HG02798 (cell line): Measurements from ENCODE around the gene NPDC1.

Experiments used
- ATAC-seq: cut with Tn5 transposase; IDR thresholded peaks from one replicate; pipeline ENCODE4 v1.9.1; 2021; ENCODE audit warnings: mild to moderate bottlenecking; ENCODE audit not compliant: unreplicated experiment, poor library complexity

Gene NPDC1

DNA sequence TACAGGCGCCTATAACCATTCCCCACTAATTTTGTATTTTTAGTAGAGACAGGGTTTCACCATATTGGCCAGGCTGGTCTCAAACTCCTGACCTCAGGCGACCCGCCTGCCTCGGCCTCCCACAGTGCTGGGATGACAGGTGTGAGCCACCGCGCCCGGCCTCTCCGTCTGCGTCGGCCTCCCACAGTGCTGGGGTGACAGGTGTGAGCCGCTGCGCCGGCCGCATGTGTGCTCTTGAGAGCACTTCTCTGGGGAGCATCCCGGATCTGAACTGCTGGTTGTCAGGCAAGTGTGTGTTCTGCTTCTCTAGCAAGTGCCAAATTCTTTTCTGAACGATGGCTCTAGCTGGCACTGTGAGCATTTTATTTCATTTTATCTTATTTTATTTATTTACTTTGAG, 11.6 kb upstream of the NPDC1 start:
- ATAC-seq = no peak

DNA sequence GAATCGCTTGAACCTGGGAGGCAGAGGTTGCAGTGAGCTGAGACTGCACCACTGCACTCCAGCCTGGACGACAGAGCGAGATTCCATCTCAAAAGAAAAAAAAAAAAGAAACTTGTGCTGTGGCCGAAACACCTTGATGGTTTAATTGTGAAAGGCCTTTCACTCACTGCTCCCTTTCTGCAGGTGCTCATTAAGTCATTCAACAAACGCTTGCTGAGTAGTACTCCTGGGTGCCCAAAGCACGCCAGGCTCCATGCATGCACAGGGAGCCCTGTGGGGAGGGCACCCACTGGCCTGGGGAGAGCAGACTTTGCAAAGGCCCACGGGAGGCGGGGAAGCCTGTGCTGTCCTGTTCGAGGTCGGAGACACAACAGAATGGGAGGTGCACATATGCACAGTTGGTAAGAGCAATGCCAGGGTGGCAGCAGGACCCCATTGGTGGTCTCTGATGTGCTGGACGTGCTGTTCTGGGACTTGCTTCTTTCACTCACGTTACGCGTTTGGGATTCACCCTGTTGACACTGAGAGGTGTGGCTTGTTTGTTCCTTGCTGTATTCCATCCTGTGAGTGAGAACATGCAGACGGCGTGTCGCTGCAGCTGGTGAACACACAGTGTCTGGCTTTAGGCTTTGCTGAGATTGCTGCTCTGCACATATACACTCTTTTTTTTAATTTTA, 10.9 kb upstream of the NPDC1 start:
- ATAC-seq = no peak

DNA sequence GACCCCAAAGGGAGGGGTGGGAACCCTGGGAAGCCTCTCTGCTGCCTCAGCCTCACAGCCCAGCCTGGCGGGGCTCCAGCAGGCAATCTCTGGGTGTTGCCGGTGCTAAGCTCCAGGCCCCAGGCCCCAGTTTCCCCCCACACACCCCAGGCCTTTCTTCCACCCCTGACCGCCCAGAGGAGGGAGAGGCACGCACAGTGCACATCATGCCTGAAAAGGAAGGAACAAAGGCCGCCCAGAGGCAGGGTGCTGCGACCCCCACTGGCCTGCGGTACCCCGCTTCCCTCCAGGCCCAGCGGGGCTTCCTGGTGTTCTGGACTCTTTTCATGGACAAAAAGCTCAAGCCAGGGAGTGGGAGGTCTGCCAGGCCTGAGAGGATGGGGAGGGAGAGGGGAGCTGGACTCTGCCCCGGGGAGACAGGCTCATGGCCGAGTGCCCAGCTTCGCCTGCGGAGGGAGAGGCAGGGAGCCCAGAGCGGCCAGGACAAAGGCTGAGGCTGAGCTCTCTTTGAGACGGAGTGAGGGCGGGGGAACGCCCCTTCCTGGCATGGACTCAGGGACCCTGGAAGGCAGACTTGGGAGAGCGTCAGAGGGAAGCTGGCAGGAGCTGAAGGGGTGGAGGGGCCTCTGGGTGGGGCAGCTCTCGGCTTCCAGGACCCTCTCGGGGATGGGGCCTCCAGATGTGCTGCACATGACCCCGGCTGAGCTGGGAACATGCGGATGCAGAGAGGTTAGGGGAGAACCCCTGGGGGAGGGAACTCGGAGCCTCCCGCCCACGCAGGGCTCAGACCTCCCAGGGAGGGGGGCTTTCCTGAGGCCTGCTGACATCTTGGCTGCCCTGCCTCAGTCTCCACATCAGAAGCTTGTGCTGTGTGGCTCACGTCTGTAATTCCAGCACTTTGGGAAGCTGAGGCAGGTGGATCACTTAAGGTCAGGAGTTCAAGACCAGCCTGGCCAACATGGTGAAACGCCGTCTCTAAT, 9.7 kb upstream of the NPDC1 start:
- no peak for ATAC-seq

DNA sequence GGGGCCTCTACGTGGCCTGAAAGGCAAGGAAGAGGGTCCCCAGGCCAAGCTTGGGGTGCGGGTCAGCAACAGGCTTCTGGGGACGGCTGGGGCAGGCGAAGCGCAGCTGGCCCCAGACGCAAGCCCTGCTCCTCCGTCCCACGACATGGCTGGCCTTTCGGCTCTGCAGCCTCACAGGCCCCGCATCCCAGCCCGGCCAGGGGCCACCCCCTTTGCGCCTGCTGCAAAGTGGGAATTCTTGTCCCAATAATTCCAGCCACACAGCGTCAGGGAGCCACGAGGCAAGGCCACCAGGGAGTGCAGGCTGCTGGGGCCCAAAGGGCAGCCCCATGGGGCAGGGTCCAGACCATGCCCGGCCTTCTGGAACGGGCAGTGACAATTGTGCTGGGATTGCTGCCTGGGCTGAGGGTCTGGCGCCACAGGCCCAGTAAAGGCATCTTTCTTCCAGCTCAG, 9.0 kb upstream of the NPDC1 start:
- no peak for ATAC-seq

DNA sequence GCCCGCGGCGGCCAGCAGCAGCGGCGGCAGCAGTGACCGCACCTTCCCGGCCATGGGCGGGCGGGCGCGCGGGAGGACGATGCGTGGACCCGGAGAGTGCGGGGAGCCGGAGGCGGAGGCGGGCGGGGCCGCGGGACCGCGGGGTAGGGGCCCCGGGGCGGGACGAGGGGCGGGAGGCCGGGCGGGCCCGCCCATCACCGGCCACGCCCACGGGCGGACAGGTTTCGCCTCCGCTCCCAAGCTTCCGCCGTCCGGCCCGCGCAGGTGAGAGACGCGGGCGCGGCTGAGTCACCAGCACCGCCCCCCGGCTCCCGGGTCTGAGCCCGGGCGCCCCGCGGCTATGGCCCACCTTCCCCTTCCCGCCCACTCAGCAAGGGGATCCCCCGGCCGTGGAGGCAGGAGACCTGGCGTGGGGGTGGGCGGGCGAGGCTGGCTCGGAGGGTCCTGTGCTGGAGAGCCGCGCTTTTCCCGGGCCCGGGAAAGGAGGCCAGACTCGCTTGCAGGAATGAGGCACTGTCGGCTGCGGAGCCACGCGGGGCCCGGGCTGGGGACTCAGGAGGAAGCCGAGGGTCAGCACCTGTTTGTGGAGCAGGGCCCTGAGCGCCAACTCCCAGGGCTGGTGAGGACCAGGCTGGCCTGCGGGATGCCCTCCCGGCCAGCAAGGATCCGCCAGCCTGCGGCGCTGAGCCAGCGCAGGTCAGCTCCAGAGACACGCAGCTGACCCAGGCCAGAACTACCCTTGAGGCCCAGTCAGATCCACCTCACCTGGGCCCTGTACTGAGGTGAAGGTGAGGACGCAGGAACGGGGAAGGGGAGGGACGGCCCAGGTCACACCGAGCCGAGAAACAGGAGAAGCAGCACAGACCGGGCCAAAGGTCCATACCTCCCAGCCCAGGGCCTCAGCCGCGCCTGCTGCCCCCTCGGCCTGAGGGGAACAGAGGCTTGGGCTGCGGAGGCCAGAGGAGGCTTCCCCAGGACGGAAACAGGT, 8.3 kb upstream of the NPDC1 start, which contains the start of gene ENTPD2:
Gene ENTPD2, minus strand, starts transcription at position 118 of the 988 bp plus-strand sequence. Its CDS starts 64 bp downstream, at position 54.
- no peak for ATAC-seq

DNA sequence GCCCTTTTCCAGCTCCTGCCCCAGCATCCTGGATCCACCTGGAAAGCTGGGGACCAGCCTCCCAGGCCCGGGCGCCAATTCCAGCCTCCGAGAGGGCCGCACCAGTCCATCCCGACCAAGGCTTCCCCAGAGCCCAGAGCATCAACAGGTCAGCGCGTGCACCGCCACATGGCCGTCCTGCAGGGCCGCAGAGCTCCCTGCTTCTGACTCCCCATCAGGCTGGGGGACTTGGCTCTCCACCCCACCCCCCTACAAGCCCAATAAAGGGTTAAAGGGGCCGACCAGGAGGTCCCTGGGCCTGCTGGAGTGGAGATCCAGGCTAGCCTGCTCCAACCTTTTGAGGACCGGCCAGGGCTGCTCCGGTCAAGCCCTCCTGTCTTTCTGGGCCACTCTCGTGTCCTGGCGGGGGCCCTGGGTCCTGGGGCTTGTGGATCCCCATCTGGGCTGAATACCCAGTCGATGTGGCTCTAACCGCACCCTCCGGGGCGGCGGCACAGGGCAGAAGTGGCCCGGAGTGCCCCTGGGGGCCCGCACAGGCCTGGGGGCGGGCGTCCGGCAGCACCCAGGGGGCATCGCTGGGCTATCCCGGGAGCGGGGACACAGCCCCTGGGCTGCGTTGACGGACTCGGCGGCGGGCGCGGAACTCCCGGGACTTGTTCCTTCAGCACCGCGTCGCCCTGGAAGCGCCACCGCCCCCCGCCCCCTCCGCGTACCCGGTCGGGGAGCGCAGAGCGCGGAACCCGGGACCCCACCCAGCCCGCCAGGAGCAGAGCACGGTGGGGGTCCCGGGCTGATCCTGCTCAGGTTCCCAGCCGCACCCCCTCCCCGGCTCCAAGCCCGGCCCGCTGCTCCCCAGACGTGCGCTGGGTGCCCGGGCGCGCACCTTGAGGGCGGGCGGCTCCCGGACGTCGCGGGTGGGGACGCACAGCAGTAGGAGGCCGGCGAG, 7.3 kb upstream of the NPDC1 start:
- no peak for ATAC-seq

DNA sequence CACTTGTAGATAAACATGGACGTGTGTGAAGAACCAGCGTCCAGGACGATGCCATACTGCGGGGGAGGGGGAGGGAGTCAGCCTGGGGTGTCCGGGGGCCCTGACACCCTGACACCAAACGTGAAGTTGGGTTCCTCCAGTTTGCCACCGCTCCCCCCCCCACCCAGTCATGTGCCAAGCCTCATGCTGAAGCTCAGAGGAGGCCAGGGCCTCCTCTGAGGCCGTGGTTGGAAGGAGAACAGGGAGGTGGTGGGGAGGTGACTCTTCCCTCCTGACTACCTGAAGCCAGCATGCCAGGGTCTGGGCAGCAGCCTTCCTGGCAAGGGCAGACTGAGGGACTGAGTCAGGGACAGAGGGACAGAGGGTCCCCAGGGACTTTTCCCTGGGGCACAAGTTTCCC, 6.3 kb upstream of the NPDC1 start:
- ATAC-seq = no peak

DNA sequence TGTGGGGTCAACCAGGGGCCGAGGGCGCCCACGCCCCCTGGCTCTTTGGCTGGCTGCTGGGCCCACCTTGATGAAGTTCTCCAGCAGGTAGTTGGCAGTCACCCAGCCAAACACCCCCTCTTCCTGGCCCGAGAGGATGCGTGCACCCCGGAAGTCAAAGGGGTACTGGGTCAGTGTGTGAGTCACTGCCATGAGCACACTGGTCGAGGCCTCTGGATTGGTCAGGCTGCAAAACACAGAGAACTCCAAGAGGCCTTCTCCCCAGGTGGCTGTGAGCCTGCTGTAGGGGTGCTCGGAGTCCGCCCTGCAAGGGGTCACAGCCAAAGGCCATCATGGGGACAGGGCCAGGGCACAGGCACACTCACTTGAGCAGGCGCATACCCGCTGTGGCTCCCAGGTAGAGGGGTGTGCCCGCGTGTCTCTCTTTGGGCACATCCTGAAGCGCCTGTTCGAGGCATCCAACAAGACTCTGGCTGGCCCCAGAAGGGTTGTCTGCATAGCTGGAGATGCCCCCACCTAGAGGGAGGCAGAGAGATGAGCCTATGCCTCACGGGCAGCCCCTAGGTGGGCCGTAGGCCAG, 5.3 kb upstream of the NPDC1 start:
- ATAC-seq = no peak

DNA sequence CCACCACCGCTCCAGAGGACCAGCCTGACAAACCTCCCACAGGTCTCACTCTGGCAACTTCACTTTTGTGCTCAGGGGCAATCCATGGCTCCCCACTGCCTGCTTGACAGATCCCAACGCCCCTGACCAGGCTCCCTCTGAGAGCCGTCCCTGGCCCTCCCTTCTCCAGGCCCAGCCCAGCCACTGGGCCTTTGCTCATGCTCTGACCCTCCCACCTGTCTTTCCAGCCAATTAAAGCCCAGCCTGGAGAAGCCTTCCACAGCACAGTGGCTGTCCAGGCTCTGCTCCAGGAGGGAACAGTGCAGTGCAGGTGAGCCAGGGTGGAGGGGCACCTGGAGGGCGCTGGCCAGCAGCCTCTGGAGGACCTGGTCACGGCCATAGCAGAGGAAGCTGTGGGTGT, 4.6 kb upstream of the NPDC1 start:
- no peak for ATAC-seq

DNA sequence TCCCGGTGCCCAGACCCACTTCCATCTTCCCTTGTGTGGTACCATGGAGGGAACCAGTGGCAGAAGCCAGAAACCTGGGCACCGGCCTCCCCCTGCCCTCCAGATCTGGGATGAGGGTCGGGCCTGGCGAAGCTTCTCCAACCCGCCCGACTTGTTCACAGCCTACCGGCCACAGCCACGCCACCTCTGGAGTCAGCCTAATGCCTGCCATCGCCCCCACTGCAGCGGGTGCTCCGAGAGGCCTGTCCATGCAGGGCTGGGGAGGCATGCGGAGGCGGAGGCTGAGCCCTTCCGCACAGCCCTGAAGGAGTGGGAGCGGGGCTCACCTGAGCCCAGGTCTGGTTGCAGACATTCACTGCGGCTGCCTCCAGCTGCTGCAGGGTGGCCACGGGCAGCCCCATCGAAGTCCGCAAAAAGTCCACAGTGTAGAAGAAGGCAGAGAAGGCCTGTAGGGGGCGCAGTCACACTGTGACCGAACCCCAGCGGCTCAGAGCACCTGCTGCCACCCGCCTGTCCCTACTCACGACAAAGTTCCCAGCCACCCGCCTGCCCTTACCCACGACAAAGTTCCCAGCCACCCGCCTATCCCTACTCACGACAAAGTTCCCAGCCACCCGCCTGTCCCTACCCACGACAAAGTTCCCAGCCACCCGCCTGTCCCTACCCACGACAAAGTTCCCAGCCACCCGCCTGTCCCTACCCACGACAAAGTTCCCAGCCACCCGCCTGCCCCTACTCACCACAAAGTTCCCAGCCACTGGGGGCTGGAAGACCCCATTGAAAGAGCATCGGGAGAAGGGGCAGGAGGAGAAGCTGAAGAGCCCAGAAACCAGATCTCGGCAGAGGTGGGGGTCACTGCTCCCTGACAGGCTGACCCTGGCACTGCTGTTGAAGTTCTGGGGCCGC, 3.8 kb upstream of the NPDC1 start:
- ATAC-seq = no peak

DNA sequence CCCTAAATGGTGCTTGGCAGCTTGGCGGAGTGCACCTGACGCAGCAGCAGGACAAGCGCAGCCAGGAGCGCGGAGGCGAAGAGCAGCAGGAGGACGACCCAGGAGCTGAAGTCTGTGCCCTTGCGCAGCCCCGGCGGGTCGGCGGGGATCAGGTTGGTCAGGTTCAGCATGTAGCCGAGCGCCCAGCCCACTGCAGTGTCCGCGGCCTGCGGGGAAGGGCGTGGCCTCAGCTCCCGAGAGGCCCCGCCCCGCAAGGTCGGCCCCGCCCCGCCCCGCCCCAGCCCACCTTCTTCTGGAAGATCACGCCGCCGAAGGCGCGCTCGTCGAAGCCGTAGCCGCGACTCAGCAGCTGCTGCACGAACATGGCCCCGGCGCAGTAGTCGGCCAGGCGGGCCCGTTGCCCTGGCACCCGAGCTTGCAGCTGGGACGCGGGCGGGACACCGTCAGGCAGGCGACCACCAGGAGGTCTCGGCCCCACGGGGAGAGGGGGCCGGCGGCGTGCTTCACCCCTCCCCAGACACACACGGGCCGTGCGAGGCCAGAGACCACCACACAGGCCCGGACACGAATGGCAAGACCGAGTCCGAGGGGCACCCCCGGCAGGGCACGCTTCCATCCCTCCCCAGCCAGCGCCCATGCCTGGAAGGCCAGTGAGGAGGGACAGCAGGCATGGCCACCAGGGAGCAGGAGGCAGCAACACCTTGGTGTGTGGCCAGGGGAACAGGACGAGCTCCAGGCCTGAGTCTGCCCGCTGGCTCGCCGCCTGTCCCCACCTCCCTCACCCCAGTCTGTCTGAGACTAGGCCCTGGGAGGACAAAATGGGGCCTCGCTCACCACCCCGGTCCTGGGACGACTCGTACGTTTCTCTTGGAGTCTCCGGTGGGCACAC, 2.9 kb upstream of the NPDC1 start:
- no peak for ATAC-seq

DNA sequence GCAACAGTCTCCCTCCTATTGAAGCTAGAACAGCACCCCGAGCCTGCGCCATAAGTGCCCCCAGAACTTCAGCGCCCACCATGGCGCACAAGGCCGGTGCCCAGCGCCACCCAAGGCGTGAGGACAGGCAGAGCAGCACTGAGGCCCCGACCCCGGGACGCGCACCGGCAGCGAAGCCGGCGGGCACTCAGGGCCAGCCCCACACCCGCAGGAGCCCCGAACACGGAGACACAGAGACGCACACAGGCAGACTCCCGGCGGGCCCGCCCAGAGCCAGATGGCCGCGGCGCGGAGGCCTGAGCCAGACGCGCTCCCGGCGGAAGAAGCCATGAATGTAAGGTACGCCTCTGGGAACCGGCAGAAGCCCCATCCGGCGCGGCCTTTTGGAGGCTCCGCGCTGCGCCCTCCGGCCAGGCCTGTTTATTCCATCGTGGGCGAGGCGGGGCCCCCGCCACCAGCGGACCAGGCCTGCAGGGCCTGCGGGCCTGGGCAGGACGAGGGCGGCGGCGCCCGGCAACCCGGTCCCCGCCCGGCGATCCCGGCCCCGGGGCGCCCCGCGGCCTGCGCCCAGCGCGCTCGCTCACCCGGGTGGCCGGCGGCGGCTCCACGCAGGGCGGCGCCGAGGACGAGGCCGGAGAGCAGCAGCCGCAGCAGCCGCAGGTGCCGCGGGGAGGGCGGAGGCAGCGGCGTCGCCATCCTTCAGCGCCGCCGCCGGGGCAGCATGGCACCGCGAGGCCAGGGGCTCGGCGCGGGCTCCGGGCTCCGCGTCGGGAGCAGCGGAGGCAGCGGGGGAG, 486 bp downstream of the NPDC1 start:
- no peak for ATAC-seq

DNA sequence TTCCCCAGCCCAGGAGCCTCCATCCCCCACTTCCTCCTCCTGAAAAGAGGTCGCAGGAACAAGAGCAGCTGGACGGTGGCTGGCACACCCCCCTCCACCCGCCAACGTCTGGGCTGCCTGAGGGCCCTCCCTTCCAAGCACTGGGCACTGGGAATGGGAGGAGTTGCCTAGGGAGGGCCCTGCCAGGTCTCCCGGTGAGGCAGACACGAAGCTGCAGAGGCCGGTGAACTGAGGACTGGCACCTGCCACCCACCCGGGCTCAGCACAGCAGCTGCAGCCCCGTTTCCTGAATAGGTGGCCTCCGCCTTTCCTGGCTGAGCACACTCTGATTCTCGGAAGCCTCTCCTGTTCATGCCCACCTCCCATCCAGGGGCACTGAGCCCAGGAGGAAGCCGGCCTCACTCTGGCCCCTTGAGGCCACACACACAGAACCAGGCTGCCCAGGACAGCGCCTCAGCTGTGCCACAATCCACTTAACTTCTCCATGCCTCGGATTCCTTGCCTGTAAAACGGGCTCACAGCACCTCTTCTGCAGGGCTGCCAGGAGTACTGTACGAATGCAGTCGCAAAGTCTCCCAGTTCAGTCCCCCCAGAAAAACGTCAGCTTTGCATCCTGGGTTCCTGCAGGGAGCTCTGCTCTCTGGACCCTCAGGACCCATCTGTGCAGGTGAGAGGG, 1.3 kb downstream of the NPDC1 start:
- no peak for ATAC-seq

DNA sequence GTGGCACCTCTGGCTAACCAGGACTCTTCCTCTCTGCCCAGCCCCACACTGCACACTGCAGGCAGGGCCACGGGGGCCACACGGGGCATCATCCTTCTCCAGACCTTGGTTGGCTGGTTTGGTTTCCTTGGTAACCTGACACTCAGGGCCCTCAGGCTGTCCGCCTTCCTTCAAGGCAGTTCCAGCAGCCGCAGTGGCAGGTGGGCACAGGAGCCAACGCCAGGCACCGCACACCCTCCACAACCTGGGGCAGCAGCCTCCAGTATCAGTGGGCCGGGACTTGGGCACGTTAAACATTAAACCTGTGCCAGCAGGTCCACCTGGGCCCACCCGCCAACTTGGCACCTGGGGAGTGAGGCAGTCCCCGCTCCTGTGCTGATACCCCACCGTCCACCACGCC, 1.9 kb downstream of the NPDC1 start:
- ATAC-seq = no peak
